Suppressor macrophage (primary cell): ENCODE results near the gene OGDH.
A peak's percentile ranks its signal among the peaks of the same experiment; 100 is the strongest.

Source experiments
- DNase-seq, 4 experiments: peaks; one replicate each; pipeline ENCODE4 v3.0.0-alpha.2; 2020 to 2022

The OGDH gene

GRCh38 chr7:44618753-44619152, 12.3 kb downstream of the OGDH start:
- no peak for DNase-seq

- peak; percentile 63 to 85 (median 82) for DNase-seq
These were observed 14.8 kb downstream of the OGDH start for GRCh38 chr7:44621034-44621749.

DNA sequence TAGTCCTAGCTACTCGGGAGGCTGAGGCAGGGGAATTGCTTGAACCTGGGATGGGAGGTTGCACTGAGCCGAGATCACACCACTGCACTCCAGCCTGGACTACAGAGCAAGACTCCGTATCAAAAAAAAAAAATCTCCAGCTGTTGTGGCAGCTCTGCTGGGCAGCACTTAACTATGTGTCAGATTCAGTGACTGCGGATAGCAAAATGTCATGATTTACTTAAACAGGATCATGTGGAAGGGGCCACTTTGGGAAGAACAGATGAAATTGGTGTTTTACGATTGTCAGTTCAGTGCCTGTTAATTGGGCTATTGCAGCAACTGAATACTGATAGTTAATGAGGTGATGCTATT, 15.3 kb downstream of the OGDH start:
- DNase-seq: no peak

- peak in 3 of 4 experiments; percentile 46 to 52 (median 49) for DNase-seq
These were observed 16.1 kb downstream of the OGDH start for GRCh38 chr7:44622342-44623151.

DNA sequence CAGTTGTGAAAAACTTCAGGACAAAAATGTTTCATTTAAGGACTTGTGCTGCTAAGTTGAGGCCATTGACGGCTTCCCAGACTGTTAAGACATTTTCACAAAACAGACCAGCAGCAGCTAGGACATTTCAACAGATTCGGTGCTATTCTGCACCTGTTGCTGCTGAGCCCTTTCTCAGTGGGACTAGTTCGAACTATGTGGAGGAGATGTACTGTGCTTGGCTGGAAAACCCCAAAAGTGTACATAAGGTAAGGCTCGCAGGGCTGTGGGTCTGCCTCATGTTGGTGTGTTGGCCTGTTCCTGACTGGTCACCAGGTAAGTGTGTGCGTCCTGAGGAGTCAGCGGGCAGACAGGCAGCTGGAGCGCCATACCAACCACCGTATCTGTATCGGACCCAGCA, 17.9 kb downstream of the OGDH start:
- no peak for DNase-seq

DNA sequence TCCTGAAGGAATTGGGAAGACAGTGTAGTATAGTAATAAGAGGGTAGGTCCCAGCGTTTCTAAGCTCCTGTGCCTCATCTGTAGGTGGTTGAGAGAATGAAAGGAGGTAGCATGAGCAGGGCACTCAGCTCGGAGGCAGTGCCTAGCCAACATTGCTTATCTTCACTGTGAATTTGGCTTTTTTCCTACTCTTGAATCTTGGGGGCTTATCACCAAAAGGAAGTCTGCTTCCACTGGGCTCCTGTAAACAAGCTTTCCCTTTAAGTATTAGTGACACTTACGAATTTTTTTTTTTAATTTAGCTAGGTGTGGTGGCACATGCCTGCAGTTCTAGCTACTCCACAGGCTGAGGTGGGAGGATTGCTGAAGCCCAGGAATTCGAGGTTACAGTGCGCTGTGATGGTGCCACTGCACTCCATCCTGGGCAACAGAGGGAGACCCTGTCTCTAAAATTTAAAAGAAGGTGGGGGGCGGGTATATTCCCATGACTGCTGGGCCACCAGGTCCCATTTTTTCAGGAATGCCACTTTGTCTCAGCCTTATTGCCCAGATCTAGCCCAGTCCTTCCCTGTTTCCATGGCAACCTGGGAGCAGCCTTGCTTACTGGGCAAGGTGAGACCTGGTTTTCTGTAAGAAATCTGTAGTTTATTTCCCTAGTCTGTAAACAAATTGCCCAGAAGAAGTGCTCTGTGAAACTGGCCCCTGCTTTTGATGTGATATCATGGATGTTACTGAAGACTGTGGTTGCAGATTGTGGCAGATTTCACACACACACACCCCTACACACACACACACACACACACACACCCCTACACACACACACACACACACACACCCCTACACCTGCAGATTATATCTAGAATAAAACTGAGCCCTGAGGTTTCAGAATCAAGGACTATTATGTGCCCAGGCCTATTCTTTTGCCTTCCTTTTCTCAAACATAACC, 19.4 kb downstream of the OGDH start:
- DNase-seq: no peak

GRCh38 chr7:44626620-44627019, 20.2 kb downstream of the OGDH start:
- DNase-seq: no peak

GRCh38 chr7:44629829-44630522, 23.5 kb downstream of the OGDH start:
- peak; percentile 35 to 66 (median 64) for DNase-seq

GRCh38 chr7:44630792-44631457, 24.5 kb downstream of the OGDH start:
- DNase-seq: no peak

GRCh38 chr7:44631458-44632115, 25.2 kb downstream of the OGDH start:
- DNase-seq: peak; percentile 61 to 82 (median 74)

DNA sequence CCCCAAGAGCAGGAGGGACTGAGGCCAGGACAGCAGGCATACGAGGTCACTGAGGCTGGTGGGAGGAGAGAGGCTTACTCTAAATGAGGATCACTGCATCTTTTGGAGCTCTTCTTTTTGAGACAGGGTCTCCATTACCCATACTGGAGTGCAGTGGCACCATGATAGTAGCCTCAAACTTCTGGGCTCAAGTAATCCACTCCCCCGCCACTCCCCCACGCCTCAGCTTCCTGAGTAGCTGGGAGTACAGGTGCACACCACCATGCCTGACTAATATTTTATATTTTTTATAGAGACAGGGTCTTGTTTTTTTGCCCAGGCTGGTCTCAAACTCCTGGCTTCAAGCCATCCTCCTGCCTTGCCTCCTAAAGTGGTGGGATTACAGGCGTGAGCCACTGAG, 25.8 kb downstream of the OGDH start:
- no peak for DNase-seq

GRCh38 chr7:44633254-44634186, 27.1 kb downstream of the OGDH start:
- DNase-seq: peak; percentile 63 to 78 (median 78)

DNA sequence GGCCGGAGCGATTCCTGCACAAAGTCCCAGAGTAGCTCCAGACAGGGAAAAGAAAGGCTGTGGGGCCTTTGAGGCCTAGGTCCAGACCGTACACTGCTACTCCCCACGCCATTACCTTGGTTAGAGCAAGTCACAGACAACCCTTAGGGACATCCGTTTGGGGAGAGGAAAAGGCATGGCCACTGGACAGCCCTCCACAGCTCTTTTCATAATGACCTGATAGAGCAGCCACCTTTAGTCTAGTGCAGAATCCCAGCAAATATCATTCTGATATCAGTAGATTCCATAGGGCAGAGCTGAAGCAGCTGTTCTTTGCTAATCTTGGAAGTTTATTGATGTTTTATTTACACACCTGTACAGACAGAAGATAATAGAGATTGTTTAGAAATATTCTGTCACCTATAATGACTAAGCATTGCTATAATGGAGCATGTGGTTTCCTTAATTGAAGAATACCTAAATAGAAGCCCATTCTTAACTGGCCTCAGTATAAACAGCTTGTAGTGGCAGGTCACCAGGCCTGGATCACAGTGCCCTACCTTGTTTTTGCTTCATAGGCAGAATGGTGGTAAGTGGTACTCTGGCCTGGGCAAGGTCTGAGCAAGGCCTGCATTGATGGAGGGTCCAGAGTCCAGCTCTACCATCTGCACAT, 27.9 kb downstream of the OGDH start:
- DNase-seq: no peak

DNA sequence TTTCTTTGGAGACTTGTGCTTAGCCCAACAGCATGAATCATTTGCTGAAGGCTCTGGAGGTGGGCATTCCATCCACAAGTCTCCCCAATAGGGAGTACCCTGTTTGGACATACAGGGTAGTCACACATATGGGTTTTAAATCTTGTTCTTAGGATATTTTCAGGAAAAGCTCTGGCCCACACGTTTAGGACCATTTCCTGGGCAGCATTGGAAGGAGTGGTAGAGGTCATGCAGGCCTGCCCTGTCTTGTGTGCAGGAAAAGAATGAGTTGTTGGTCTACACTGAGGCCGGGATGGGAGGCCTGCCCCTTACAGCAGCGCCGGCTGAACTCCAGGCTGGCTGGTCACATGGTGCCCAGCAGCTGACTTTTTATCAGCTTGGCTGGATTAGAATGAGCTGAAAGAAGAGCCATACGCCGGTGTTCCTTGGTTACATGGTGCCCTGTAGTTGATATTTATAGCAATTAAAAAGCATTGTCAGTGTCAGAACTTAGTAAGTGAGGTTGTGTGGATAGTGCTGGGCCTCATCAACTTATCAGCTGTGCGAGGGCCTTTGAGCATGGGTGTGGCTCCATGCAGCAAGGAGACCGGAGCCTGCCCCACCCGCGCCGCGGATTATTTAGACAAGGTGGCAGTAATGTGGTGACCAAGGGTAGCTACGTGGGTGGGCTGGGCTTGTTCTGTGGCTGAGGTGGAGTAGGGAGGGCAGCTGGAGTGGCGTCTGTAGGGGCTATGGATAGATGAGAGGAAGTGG, 28.6 kb downstream of the OGDH start:
- peak in 3 of 4 experiments; percentile 22 to 47 (median 38) for DNase-seq

GRCh38 chr7:44636041-44636584, 29.7 kb downstream of the OGDH start:
- peak in 2 of 4 experiments; percentile 19 to 20 for DNase-seq

- DNase-seq: no peak
These were observed 30.5 kb downstream of the OGDH start for GRCh38 chr7:44636926-44637325.

GRCh38 chr7:44637788-44638594, 31.6 kb downstream of the OGDH start:
- peak; percentile 80 to 92 (median 85) for DNase-seq
